Measurements from ENCODE around the gene ADCY4.

The ADCY4 gene

GRCh38 chr14:24364841-24365240, 30.0 kb upstream of the ADCY4 start:
- no peak for TF ChIP-seq CTCF (IDR thresholded peaks at IDR 0.05)

GRCh38 chr14:24363401-24363800, 28.5 kb upstream of the ADCY4 start:
- no peak for TF ChIP-seq CTCF (IDR thresholded peaks at IDR 0.05)

DNA sequence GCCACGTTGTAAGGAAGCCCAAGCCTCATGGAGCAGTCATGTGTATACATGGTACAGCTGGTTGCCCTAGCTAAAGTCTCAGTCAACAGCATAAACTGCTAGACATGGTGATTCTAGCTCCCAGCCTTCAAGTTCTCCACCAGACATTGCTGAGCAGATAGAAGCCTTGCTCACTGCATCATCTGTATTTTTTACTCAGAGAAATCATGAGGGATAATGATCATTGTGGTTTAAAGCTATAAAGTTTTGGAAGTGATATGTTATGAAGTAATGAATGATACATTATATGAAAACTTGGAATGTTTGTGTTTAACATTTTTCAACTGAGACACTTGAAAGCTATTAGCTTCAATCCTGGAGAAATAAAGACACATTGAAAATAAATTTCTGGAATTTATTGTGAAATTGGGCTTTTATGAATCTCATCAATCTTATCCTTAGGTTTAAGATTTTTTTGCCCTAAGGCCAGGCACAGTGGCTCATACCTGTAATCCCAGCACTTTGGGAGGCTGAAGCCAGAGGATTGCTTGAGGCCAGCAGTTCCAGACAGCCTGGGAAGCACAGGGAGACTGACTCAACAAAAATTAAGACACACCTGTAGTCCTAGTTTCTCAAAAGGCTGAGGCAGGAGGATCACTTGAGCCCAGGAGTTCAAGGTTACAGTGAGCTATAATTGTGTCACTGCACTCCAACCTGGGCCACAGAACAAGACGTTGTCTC, 27.5 kb upstream of the ADCY4 start:
- TF ChIP-seq CTCF (IDR thresholded peaks at IDR 0.05), result no peak

DNA sequence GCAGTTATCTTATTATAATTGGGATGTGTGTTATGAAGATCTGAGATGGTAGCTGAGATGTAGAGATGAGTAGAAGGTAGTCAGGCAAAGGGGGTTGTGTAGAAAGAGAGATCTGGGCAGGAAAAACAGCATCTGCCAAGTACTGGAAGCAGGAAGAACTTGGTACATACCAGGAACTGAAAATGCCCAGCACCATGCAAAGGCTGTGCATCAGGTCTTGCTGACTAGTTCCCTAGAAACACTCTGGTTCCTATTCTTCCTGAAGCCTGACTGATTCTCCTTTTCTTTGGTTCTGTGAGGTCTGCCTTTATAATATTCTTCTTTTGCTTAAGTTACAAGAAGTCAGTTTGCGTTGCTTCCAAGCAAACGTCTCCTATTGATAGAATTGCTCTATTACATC, 26.5 kb upstream of the ADCY4 start:
- TF ChIP-seq CTCF (IDR thresholded peaks at IDR 0.05), result no peak

DNA sequence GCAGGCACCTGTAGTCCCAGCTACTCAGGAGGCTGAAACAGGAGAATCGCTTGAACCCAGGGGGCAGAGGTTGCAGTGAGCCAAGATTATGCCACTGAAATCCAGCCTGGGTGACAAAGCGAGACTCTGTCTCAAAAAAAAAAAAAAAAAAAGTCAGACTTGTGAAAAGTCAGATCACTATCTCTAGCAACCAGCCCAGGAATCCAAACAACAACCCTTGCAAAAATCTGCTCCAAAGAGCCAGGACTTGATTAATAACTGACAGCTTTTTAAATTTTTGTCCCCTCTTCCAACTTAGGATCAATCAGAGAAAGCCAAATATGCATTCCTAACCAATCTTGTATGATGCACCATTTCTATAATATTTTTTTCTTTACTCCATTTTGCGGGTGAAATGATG, 25.4 kb upstream of the ADCY4 start:
- TF ChIP-seq CTCF (IDR thresholded peaks at IDR 0.05), result no peak

DNA sequence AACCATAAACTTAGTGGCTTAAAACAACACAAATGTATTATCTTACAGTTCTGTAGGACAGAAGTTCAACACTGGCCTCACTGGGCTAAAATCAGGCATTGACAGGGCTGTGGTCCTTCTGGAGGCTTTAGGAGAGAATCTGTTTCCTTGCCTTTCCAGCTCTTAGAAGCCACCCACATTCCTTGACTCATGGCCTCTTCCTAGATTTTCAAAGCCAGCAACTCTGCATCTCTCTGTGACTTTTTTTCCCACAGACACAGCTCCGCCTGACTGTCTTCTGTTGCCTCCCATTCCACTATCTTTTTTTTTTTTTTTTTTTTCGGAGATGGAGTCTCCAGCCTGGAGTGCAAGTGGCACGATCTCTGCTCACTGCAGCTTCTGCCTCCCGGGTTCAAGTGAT, 21.3 kb upstream of the ADCY4 start:
- no peak for TF ChIP-seq CTCF (IDR thresholded peaks at IDR 0.05)

- TF ChIP-seq CTCF (IDR thresholded peaks at IDR 0.05), result no peak
Observed at GRCh38 chr14:24355009-24355408, 20.1 kb upstream of the ADCY4 start.

All from LNCAP (cell line).